ENCODE measurements around the gene HIP1. TPM values are rescaled to one million over a fixed set of nuclear protein-coding genes. Genes with fewer than 3 reads are reported as not detected.
"Not testable (repeated sequence)": the region's sequence is repeated elsewhere in the genome, so short reads cannot be mapped to it uniquely, and the experiment has no call there.

The HIP1 gene
- polyA plus RNA-seq, 12 donors, result 19.1 to 29.3 (median 24.8) TPM; not detected in 1

DNA sequence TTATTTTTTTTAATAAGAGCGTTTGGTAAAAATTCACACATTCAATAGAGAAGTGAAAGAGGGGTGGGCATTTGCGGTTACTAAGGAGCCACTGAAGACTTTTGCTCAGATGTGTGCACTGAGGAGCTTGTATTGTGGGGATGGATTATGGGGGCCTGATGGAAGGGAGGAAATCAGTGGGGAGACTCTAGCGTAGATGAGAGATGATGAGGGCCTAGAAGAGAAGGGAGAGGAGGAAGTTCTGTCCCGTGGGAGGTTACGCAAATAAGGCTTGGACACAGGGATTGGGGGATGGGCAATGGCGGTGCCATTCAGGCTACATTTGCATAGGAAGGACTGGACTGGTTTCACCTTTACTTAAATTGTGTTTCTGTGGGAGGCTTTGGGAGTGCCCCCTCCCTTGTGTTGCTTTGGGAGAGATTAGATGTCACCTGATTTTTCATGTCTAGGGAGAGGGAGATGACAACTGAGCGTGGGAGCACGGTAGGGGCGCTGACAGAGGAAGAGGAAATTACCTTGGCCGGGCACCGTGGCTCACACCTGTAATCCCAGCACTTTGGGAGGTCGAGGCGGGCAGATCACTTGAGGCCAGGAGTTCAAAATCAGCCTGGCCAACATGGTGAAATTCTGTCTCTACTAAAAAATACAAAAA lies 2.2 kb upstream of the HIP1 start:
- DNase-seq, result peak; percentile 32

DNA sequence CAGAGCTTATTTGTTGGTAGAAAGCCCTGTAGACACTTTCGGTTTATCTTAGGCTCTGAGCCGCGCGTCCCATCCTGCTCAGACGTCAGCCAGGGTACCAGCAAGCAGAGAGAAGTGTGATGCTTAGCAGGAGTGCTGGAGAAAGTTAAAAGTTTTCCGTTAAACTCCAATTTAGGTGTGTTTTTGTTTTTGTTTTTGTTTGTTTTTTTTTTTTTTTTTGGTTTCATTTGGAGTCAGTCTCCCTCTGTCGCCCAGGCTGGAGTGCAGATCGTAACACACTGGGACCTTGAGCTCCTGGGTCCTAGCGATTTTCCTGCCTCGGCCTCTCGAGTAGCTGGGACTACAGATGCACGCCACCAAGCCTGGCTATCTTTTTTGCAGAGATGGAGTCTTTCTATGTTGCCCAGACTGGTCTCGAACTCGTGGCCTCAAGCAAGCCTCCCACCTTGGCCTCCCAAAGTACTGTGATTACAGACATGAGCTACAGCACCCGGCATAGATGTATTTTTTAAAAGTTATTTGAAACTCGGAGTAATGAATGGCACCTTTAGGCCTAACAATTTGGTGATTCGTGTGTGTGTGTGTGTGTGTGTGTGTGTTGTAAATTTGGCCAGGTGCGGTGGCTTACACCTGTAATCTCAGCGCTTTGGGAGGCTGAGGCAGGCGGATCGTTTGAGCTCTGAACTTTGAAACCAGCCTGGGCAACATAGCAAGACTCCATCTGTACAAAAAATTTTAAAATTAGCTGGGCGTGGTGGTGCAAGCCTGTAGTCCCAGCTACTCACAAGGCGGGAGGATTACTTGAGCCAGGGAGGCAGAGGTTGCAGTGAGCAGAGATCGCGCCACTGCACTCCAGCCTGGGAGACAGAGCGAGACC lies 1.3 kb upstream of the HIP1 start:
- peak; percentile 60 for DNase-seq

DNA sequence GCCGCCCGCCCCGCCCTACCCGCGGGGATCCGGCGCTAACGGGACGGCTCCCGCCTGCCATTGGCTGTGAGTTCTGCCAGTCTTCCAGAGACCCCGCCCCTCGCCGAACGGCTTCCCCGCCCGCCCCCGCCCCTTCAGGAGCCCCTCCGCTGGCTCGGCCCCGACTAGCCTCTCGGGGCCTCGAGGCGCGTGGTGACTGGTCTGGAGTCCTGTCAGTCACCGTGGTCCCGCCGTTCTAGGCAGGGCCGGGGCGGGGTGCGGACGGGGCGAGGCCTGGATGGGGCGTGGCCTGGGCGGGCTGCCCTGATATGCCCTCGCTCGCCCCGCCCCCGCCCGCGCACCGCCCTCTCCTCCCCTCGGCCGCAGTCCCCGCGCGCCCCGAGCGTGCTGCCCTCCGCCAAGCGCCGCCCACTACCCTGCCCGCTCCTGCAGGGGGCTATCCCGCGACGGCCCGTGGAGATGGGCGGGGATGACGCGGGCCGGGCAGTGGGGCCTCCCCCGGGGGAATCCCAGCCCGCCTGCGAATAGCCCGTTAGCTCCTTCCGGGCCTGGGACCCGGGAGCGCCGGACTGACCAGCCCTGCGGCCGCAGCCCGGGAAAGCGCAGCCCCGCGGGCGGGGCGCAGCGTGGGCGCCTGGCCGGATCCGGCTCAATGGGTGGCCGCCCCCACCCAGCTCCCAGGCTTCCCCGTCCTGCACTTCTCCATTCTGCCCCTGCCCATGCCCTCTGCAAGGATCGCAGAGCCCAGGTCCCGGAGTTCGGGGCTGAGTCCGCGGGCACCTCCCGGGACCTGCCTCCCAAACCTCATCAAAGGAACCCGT lies 444 bp upstream of the HIP1 start:
- DNase-seq, result peak; percentile 96

DNA sequence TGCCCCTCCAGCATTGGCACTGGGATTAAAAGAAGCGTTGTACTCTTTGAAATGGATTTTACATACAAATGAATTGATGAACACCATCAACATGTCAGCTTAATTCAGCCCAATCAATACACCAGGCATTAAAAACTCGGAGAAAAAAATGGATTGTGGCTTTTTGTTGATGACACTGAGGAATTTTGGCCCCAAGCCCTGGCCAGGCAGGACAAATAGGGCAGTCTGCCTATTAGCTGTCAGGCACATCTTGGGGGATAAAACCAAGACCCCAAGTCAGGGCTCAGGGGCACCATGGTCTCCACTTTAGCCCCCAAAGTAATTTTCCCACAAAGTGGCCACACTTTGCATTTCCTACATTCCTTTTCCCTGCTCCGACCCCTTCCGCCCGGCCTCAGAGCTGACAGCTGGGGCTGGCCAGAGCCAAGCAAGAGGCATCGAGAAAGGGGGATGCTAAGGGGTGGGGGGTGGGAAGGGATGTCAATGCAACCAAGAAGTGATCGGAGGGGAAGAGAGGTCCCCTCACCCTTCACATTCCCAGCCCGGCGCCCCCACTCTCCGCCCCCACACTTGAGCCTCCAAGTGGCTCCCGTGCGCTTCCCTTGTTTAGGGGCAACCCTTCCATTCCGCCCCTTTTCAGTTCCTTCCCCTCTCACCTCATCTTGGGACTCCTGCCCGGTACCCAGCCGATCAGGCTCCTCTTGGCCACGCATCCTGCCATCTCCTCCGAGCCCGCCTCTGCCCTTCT lies 711 bp downstream of the HIP1 start:
- no peak for DNase-seq

DNA sequence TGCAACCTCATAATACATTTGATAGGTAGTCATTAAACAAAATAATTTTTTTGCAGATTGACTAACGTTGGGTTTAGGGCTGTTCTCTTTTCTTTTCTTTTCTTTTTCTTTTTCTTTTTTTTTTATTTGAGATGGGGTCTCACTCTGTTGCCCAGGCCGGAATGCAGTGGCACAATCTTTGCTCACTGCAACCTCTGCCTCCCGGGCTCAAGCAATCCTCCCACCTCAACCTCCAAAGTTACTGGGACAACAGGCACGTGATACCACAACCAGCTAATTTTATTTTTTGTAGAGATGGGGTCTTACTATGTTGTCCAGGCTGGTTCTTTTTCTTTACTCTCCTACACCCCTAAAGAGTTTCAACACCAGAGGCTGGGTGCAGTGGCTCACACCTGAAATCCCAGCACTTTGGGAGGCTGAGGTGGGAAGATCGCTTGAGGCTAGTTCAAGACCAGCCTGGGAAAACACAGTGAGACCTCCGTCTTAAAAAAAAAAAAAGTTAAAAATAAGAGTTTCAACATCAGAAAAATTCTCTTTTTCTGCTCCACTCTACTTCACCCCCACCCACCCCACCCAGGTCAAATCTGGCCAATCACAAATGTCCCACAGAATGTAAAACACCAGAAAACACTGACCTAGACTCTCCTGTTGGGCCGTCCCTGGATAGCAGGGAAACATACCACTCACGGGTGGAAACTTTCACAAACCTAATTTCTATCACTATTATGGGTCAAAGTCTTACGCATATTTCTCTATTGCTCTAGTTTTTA lies 3.0 kb downstream of the HIP1 start:
- no peak for DNase-seq

DNA sequence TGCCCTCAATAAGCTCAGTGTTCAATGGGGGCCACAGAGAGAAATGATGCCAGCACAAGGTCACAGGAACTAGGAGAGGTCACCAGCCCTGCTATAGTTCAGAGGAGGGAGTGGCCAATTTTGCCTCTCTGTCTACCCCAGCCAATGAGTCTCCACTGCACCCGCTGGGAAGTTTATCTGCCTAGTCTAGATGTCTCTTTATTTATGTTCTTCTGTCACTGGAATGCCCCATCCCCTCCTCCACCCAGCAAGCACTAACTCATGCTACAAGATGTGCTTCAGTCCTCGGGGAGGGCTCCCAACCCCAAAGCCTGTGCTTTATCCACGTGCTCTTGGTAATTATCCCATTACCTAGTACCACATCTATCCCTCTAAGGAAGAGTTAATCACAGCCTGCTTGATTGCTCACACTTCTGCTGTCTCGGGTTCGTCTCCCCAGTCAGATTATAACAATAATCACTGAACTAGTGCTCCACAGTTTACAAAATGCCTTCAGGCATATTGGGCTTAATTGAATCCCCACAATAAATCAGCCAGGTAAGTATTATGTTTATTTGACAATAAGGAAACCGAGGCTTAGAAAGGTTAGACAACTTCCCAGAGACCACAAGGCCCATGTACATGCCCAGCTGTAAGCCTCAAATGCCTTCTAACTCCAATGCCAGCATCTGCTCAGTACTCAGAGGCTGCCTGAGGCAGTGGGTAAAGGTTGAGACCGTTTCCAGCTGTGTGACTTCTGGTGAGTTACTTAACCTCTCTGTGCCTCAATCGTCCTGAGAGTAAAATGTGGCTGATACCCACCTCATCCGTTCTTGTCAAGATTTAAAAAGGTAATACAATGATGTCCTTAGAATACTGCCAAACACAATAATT lies 3.9 kb downstream of the HIP1 start:
- no peak for DNase-seq

DNA sequence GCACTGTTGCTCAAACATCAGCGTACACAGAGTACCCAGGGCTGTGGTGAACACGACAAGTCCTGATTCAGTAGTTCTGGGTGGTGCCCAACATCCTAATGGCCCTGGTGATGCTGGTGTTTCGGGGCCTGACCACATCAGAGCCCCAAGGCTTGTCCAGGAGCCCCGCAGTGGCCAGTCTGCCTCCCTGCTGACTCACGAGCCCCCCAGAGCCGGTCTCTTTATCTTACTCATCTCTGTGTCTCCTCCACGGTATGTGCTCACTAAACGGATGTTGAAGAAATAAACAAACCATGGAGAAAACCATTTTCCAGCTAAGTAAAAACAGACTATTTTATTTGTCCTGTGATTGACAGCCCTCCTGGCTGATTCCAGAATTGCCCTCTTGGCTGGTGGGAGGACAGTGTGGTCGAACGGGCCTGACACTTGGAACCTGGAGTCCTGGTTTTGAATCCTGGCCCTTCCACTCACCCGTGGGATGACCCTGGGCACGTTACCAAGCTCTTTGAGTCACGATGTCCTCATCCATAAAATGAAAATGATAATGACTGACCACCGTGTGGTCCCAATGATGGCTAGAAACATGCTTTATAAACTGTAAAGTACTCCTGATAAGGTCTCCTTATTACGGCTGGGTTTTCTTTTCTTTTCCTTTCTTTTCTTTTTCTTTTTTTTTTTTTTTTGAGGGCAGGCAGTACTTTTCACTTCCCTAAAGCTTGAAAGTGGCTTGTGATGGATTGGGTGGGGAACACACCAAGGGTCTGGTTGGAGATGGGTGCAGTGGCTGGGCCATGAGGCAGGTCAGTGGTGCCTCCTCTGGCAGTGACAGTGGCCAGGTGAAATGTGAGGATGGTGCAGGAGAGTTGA lies 5.7 kb downstream of the HIP1 start:
- DNase-seq, result no peak

DNA sequence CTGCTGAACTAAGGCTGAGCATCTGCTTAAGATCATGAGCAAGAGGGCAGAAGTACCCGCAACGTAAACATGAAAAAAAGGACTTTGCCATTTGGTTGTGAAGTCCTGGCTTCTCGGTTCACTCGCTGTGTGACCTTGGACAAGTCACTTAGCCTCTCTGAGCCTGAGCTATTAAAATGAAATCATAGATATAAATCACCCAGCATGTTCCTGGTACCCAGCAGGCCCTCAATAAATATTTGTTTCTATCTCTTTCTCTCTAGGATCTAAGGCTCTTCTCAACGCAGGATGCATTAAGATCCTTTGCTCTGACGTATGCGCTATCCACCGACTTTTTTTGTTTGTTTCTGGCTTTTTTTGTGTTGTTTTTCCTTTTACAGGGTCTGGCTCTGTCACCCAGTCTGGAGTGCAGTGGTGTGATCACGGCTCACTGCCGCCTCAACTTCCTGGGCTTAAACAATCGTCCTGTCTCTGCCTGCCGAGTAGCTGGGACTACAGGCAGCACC lies 6.7 kb downstream of the HIP1 start:
- DNase-seq, result no peak

DNA sequence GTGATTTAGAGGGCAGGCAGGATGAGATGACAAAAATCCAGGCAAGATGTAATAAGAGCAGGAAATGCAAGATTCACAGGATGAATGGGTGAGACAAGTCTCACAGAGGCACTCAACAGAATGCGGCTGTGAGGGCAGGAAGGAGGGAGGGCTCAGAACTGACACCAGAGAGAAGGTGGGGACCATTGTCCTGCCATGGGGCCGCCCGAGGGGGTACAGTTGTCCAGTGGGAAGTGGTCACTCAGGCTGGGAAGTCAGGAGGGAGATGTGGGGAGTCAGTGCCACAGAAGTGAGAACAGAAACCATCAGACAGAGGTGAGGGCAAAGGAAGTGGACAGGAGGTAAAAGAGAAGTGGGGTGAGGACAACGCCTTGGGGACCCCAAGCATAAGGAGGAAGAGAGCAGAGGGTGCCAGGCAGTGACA lies 8.9 kb downstream of the HIP1 start:
- DNase-seq, result no peak

DNA sequence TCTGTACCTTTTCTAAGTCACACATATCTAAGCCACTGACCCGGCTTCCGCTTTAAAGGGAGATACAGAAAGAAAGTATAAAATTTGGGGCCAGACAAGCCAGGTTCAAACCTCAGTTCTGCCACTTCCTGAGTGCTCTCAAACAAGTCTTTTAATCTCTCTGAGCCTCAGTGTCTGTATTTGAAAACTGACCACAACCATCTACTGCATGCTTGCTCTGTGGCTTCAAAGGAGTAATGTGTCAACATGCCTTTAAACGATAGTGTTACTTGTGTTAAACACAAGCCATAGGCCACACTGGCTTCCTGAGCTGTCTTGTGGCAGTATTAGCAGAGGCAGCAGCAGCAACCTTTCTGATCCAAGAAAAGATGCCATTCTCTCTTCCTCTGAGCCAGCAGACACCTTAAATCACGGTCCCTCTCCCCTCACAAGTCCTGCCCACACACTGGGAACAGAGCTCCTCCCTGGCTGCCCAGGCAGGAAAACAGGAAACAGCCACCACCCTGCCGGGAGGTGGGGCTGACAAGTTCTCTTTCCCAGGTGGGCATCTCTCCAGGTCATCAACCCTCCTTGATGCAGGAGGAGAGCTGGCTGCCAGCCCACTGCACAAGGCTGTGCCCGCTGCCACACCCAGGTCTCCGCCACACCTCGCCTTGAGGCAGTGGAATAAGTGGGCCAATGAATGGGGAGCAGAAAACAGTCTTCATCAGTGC lies 10.7 kb downstream of the HIP1 start:
- no peak for DNase-seq

DNA sequence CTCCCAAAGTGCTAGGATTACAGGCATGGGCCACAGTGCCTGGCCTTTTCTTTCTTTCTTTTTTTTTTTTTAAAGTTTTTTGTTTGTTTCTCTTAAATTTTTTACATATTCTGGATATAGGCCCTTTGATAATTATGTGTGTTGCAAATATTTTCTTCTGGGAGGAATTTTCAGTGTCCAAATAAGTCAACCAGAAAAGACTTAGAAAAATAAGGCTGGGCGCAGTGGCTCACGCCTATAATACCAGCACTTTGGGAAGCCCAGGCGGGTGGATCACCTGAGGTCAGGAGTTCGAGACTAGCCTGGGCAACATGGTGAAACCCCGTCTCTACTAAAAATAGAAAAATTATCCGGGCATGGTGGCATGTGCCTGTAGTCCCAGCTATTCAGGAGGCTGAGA lies 11.4 kb downstream of the HIP1 start:
- not testable (repeated sequence) for DNase-seq

DNA sequence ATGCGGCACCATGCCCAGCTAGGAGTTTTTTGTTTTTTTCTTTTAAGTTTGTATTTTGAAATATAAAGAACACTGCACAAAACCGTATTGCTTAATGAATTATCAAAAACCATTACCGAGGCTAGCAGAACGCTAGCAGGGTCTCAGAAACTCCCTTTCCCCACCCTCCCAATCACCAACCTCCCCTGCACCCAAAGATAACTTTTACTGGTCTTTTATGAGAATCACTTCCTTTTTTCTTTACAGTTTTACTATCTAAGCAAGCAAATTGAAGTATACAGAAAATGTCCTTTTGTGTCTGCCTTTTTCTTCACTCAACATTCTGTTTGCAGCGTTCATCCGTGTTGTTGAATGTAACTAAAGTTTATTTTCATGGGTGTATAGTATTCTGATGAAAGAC lies 13.4 kb downstream of the HIP1 start:
- no peak for DNase-seq

DNA sequence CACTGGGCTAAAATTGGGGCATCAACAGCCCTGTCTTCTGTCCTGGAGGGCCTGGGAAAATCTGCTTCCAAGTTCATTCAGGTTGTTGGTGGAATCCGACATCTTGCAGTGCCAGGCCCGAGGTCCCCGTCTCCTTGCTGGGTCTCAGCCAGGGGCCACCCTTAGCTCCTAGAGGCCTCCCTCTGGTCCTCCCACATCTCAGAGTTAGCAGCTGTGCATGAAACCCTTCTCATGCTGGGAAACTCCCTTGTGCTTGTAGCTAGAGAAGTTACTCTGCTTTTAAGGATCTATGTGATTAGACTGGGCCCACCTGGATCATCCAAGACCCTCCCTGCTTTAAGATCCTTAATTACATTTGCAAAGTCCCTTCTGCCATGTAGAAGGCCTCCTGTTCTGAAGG lies 15.3 kb downstream of the HIP1 start:
- no peak for DNase-seq

DNA sequence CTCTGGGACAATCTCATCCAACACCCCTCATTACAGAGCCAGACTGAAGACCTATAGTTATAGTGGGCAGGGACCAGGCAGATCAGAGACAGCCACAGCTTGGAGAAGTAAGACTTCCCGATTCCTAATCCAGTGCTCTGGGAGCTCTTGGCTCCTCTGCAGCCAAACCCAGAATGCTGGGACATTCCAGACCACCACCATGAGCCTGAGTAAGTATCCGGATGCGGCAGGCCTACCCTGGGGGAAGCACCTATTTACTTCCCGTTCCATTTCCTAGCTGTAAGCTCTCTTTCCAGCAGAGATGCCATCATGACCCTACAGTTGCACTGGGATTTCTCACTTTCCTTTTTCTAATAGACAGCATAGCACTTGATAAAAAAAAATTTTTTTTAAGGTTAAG lies 16.4 kb downstream of the HIP1 start:
- DNase-seq, result no peak

DNA sequence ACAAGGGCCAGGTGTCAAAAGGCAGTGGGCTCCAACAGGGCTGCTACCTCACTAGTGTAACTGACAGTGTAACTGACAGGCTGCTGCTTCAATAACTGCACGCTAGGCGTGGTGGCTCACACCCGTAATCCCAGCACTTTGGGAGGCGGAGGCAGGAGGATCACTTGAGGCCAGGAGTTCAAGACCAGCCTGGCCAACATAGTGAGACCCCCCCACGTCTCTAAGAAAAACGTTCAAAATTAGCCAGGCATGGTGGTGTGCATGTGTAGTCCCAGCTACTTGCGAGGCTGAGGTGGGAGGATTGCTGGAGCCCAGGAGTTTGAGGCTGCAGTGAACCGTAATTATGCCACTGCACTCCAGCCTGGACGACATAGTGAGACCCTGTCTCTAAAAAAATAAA lies 16.8 kb downstream of the HIP1 start:
- DNase-seq, result not testable (repeated sequence)

DNA sequence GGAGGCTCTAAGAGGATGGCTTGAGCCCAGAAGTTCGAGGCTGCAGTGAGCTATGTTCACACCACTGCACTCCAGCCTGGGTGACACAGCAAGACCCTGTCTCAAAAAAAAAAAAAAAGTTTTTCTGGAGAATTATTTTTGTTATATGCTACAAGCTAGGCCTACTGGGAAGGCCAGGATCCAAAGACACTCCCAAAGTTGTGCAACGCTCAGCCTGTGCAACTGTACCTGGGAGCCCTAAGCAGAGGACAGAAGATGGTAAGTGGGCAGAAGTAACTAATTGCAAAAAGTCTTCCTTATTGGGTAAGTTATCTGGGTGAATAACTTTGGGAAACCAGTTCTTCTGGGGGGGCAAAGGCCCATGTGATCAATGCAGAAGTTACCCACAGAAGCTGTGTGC lies 17.3 kb downstream of the HIP1 start:
- DNase-seq, result no peak

DNA sequence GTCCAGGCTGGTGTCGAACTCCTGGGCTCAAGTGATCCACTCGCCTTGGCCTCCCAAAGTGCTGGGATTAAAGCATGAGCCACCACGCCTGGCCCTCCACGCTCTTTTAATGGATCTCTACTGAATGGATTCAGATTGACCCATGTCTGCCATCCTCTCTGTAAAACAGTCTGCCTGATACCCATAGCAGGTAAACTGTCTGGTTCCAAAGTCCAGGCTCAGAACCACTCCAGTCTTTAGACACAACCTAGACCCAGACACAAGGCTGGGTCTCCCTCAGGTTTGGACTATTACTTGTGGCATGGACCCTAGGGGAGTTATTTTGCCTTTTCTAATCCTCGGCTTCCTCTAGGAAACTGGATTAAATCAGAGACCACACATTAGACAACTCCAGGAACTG lies 19.1 kb downstream of the HIP1 start:
- DNase-seq, result no peak
